GM23338 (cell line): Measurements from ENCODE around the gene SNORC. TPM values are rescaled to one million over a fixed set of nuclear protein-coding genes. Genes with fewer than 3 reads are reported as not detected.

Source experiments
- EZH2 ChIP-seq: fragments of 200-600 bp; sonication (generic); IDR thresholded peaks from one replicate; pipeline ENCODE4 v1.8.0; 2017; ENCODE audit warnings: antibody characterized with exemption, mild to moderate bottlenecking, low read depth; ENCODE audit not compliant: unreplicated experiment
- EZH2phosphoT487 ChIP-seq: fragments of 200-600 bp; sonication (generic); IDR thresholded peaks from one replicate; pipeline ENCODE4 v1.8.1; 2018; ENCODE audit warnings: antibody characterized with exemption; ENCODE audit not compliant: unreplicated experiment
- STAT1 ChIP-seq: IDR thresholded peaks from one replicate; pipeline ENCODE4 v1.6.1; 2016; ENCODE audit warnings: antibody characterized with exemption; ENCODE audit not compliant: unreplicated experiment
- ZNF114 ChIP-seq: fragments of 250-450 bp; sonication (Bioruptor Pico); IDR thresholded peaks from 2 replicates; pipeline ENCODE4 v1.5.0; 2020; ENCODE audit warnings: mild to moderate bottlenecking, moderate library complexity
- ZNF331 ChIP-seq: fragments of 250-450 bp; sonication (Bioruptor Pico); IDR thresholded peaks from 2 replicates; pipeline ENCODE4 v1.5.0; 2020; ENCODE audit warnings: low read depth, mild to moderate bottlenecking, moderate library complexity
- polyA plus RNA-seq: library from polyadenylated mRNA; unstranded; fragments of >200 nt; fragmentation: Nextera tagmentation; extraction: Ambion mirVana; gene quantifications from 2 replicates; pipeline ENCODE4 v1.2.1, GENCODE V29; 2016
- total RNA-seq: library from RNA; depleted of rRNA; stranded (reverse); fragments of >200 nt; shearing (Covaris generic); gene quantifications from 2 replicates; pipeline ENCODE4 v1.2.3, GENCODE V29; 2014
- TF ChIP-seq, protein P1 (sequence below): IDR thresholded peaks from one replicate; pipeline ENCODE4 v1.6.1; 2018; ENCODE audit warnings: antibody characterized with exemption; ENCODE audit not compliant: unreplicated experiment
- TF ChIP-seq, protein P2 (sequence below): fragments of 250-450 bp; sonication (Bioruptor Pico); IDR thresholded peaks from 2 replicates; pipeline ENCODE4 v1.5.0; 2020; ENCODE audit warnings: mild to moderate bottlenecking, moderate library complexity

SNORC gene
- total and polyA plus RNA-seq, 2 experiments from 2014 or later, result 0.80 to 1.6 TPM

DNA sequence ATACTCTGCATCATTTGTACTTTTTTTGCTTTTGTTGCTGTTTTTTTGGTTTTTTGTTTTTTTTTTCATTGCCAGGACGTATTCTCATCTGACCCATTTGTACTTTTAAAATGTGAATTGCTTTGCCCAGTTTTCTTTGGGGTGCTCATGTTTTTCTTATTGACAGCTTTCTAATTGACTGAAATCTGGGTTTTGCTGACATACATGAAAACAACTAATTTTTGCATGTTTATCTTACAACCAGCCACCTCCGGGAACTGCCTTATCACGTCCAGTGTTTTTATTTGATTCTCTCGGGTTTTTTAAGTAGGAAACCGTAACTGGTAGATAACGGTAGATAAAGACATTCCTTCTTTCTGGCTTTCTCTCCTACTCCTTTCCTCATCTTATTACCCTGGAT, 38.6 kb downstream of the SNORC start (continued):
- TF ChIP-seq, protein P1, sequence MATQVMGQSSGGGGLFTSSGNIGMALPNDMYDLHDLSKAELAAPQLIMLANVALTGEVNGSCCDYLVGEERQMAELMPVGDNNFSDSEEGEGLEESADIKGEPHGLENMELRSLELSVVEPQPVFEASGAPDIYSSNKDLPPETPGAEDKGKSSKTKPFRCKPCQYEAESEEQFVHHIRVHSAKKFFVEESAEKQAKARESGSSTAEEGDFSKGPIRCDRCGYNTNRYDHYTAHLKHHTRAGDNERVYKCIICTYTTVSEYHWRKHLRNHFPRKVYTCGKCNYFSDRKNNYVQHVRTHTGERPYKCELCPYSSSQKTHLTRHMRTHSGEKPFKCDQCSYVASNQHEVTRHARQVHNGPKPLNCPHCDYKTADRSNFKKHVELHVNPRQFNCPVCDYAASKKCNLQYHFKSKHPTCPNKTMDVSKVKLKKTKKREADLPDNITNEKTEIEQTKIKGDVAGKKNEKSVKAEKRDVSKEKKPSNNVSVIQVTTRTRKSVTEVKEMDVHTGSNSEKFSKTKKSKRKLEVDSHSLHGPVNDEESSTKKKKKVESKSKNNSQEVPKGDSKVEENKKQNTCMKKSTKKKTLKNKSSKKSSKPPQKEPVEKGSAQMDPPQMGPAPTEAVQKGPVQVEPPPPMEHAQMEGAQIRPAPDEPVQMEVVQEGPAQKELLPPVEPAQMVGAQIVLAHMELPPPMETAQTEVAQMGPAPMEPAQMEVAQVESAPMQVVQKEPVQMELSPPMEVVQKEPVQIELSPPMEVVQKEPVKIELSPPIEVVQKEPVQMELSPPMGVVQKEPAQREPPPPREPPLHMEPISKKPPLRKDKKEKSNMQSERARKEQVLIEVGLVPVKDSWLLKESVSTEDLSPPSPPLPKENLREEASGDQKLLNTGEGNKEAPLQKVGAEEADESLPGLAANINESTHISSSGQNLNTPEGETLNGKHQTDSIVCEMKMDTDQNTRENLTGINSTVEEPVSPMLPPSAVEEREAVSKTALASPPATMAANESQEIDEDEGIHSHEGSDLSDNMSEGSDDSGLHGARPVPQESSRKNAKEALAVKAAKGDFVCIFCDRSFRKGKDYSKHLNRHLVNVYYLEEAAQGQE, result no peak
- TF ChIP-seq EZH2 (no peak), EZH2phosphoT487 (no peak), ZNF331 (CRISPR knock-in tag) (no peak), STAT1 (no peak), ZNF114 (CRISPR knock-in tag) (no peak)
- TF ChIP-seq, protein P2, sequence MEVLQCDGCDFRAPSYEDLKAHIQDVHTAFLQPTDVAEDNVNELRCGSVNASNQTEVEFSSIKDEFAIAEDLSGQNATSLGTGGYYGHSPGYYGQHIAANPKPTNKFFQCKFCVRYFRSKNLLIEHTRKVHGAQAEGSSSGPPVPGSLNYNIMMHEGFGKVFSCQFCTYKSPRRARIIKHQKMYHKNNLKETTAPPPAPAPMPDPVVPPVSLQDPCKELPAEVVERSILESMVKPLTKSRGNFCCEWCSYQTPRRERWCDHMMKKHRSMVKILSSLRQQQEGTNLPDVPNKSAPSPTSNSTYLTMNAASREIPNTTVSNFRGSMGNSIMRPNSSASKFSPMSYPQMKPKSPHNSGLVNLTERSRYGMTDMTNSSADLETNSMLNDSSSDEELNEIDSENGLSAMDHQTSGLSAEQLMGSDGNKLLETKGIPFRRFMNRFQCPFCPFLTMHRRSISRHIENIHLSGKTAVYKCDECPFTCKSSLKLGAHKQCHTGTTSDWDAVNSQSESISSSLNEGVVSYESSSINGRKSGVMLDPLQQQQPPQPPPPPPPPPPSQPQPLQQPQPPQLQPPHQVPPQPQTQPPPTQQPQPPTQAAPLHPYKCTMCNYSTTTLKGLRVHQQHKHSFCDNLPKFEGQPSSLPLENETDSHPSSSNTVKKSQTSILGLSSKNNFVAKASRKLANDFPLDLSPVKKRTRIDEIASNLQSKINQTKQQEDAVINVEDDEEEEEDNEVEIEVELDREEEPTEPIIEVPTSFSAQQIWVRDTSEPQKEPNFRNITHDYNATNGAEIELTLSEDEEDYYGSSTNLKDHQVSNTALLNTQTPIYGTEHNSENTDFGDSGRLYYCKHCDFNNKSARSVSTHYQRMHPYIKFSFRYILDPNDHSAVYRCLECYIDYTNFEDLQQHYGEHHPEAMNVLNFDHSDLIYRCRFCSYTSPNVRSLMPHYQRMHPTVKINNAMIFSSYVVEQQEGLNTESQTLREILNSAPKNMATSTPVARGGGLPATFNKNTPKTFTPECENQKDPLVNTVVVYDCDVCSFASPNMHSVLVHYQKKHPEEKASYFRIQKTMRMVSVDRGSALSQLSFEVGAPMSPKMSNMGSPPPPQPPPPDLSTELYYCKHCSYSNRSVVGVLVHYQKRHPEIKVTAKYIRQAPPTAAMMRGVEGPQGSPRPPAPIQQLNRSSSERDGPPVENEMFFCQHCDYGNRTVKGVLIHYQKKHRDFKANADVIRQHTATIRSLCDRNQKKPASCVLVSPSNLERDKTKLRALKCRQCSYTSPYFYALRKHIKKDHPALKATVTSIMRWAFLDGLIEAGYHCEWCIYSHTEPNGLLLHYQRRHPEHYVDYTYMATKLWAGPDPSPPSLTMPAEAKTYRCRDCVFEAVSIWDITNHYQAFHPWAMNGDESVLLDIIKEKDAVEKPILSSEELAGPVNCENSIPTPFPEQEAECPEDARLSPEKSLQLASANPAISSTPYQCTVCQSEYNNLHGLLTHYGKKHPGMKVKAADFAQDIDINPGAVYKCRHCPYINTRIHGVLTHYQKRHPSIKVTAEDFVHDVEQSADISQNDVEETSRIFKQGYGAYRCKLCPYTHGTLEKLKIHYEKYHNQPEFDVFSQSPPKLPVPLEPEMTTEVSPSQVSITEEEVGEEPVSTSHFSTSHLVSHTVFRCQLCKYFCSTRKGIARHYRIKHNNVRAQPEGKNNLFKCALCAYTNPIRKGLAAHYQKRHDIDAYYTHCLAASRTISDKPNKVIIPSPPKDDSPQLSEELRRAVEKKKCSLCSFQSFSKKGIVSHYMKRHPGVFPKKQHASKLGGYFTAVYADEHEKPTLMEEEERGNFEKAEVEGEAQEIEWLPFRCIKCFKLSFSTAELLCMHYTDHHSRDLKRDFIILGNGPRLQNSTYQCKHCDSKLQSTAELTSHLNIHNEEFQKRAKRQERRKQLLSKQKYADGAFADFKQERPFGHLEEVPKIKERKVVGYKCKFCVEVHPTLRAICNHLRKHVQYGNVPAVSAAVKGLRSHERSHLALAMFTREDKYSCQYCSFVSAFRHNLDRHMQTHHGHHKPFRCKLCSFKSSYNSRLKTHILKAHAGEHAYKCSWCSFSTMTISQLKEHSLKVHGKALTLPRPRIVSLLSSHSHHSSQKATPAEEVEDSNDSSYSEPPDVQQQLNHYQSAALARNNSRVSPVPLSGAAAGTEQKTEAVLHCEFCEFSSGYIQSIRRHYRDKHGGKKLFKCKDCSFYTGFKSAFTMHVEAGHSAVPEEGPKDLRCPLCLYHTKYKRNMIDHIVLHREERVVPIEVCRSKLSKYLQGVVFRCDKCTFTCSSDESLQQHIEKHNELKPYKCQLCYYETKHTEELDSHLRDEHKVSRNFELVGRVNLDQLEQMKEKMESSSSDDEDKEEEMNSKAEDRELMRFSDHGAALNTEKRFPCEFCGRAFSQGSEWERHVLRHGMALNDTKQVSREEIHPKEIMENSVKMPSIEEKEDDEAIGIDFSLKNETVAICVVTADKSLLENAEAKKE (CRISPR knock-in tag), result no peak
